Neural progenitor cell (in vitro differentiated cells): ENCODE measurements around the gene OLFML2B.

Experiments used
- EZH2 ChIP-seq: fragments of 200-600 bp; sonication (generic); IDR thresholded peaks from 2 replicates; pipeline ENCODE4 v1.6.1; 2017; ENCODE audit warnings: antibody characterized with exemption, mild to moderate bottlenecking, moderate library complexity
- EZH2phosphoT487 ChIP-seq: fragments of 200-600 bp; sonication (generic); IDR thresholded peaks from 2 replicates; pipeline ENCODE4 v1.6.1; 2017; ENCODE audit warnings: antibody characterized with exemption
- TF ChIP-seq, protein P1 (sequence below): fragments of 200-600 bp; sonication (generic); IDR thresholded peaks from 2 replicates; pipeline ENCODE4 v1.5.1; 2017; ENCODE audit warnings: antibody characterized with exemption, mild to moderate bottlenecking

DNA sequence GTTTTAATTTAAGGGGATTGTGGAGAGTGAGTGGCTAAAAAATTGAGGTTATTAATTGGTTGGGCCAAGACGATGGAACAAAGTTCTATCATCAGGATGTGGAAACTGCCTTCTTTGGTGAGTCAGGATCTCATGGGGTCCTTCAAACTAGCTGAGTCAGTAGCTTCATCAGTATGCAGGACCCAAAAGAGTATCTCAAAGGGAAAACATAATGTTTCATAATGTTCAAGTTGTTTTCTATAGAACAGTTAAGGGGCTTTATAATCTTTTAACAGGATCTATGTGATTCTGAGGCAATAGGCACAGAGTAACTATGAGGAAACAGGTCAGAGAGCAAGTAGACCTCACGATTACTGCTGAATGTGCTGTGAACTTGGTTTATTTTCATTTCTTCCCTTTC is 3.2 kb upstream of the OLFML2B start:
- TF ChIP-seq EZH2 (no peak), EZH2phosphoT487 (no peak)
- TF ChIP-seq, protein P1, sequence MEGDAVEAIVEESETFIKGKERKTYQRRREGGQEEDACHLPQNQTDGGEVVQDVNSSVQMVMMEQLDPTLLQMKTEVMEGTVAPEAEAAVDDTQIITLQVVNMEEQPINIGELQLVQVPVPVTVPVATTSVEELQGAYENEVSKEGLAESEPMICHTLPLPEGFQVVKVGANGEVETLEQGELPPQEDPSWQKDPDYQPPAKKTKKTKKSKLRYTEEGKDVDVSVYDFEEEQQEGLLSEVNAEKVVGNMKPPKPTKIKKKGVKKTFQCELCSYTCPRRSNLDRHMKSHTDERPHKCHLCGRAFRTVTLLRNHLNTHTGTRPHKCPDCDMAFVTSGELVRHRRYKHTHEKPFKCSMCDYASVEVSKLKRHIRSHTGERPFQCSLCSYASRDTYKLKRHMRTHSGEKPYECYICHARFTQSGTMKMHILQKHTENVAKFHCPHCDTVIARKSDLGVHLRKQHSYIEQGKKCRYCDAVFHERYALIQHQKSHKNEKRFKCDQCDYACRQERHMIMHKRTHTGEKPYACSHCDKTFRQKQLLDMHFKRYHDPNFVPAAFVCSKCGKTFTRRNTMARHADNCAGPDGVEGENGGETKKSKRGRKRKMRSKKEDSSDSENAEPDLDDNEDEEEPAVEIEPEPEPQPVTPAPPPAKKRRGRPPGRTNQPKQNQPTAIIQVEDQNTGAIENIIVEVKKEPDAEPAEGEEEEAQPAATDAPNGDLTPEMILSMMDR = no peak
